ENCODE measurements around the gene ZNF343. TPM values are rescaled to one million over a fixed set of nuclear protein-coding genes. Genes with fewer than 3 reads are reported as not detected.

Gene ZNF343
- total and polyA plus RNA-seq, 2 of the 8 experiments (the other 6 are each of a cell fraction or from before 2014, with no cell fraction given): 1.8 to 5.0 TPM

GRCh38 chr20:2465100-2465499 lies 43.6 kb downstream of the ZNF343 start:
- H3K79me1 ChIP-seq (ENCODE audit: low read depth, low read length): no peaks in the 10 kb centered on the region; the same call in none of the 2 replicates
- H4K91ac ChIP-seq (replicated peaks; ENCODE audit: insufficient read length, low read length): no peak overlapping the region
- no peak overlapping the region for H3K4ac ChIP-seq (replicated peaks; ENCODE audit: insufficient read length, low read depth, low read length)
- no peak overlapping the region for H3K4me2 ChIP-seq (ENCODE audit: insufficient read depth in 1 of 2, low read depth in 2 of 2, low read length in 2 of 2)
- no peak overlapping the region for H2BK20ac ChIP-seq (ENCODE audit: low read length)
- no peak overlapping the region for H2BK15ac ChIP-seq (ENCODE audit: low read length)
- no peaks in the 10 kb centered on the region for H3K9me3 ChIP-seq (ENCODE audit: insufficient read depth in 2 of 2, low read depth in 1 of 2, low read length in 1 of 2)
- peaks cover 40 to 43% of the 10 kb centered on the region in 2 experiments for H4K20me1 ChIP-seq (replicated peaks in 1 of 2; ENCODE audit: control insufficient read depth in 1 of 2, insufficient read depth in 2 of 2, low read length in 2 of 2)
- H4K5ac ChIP-seq (ENCODE audit: insufficient read length, low read depth, low read length): no peak overlapping the region
- H3K4me3 ChIP-seq (ENCODE audit: extremely low read depth in 1 of 4, insufficient read depth in 2 of 4, low read depth in 3 of 4, low read length in 4 of 4): no peak overlapping the region
- H3K18ac ChIP-seq (ENCODE audit: extremely low read depth, low read length): no peak overlapping the region
- H4K8ac ChIP-seq (ENCODE audit: extremely low read depth, insufficient read depth, low read length): no peak overlapping the region
- FAIRE-seq (no peak), DNase-seq (ENCODE audit: low read depth in 1 of 2, low spot score in 2 of 2) (no peak)
- H2BK5ac ChIP-seq (ENCODE audit: low read depth, low read length): no peak overlapping the region
- no peak overlapping the region for H3K9ac ChIP-seq (replicated peaks in 1 of 4; ENCODE audit: extremely low read depth in 1 of 4, low read depth in 3 of 4, low read length in 3 of 4)
- H2AFZ ChIP-seq (ENCODE audit: low read length): no peak overlapping the region
- H3K4me1 ChIP-seq (replicated peaks in 1 of 4; ENCODE audit: control insufficient read depth in 3 of 4, insufficient read depth in 4 of 4, low read length in 3 of 4): peaks cover 0 to 7% (median 2%) of the 10 kb centered on the region in 4 experiments; a peak in 3 of 7 replicates
- POLR2A ChIA-PET (ENCODE audit: partially characterized antibody): interaction anchor here (0.6 to 8.2 kb wide), 3 partner anchors 6 to 183 kb away, joined by 3 to 119 read pairs (median 19); no protein-coding TSS in a partner anchor
- 86% methylated on average over 6 of the region's 6 CpGs; no CpG with 5 or more reads in 1 of the 2 experiments for WGBS, 2 experiments (ENCODE audit: extremely low coverage in 1 of 2, insufficient coverage in 1 of 2, insufficient read length in 1 of 2, insufficient replicate concordance in 2 of 2, low coverage in 1 of 2, low lambda C conversion rate in 2 of 2, missing lambda C conversion rate in 1 of 2)
- no peak overlapping the region for H3K14ac ChIP-seq (ENCODE audit: insufficient read length)
- CTCF ChIA-PET (ENCODE audit: partially characterized antibody): interaction anchor here (0.6 to 1.3 kb wide), 4 partner anchors 9 to 127 kb away, joined by 3 read pairs; no protein-coding TSS in a partner anchor
- peaks cover 31 to 56% of the 10 kb centered on the region in 2 experiments for H3K79me2 ChIP-seq (ENCODE audit: control insufficient read depth in 1 of 2, insufficient read depth in 2 of 2, low read length in 2 of 2)
- no peak overlapping the region for H3K23ac ChIP-seq (ENCODE audit: insufficient read length)
- 0 out of 3 replicates have a peak, but pooled peaks of 1 of the 2 experiments have one; percentile 38 for TF ChIP-seq POLR2A (IDR thresholded peaks at IDR 0.05; ENCODE audit: control extremely low read depth in 1 of 2, low read depth in 2 of 2, low read length in 2 of 2)
- no peak for TF ChIP-seq EGR1 (IDR thresholded peaks at IDR 0.05; ENCODE audit: borderline replicate concordance, low read depth, low read length)
- no peak overlapping the region for H3K56ac ChIP-seq (replicated peaks; ENCODE audit: insufficient read length, low read depth, low read length)
- no peak overlapping the region for H2BK12ac ChIP-seq (ENCODE audit: low read depth, low read length)
- no peak overlapping the region for H3K27ac ChIP-seq (ENCODE audit: low read depth, low read length)
- no peak overlapping the region for H2AK5ac ChIP-seq (ENCODE audit: low read depth, low read length)
- H3K36me3 ChIP-seq (ENCODE audit: control insufficient read depth in 2 of 4, insufficient read depth in 4 of 4, low read length in 3 of 4): peaks cover 60 to 91% (median 74%) of the 10 kb centered on the region in 4 experiments
- no peak overlapping the region for H2BK120ac ChIP-seq (replicated peaks; ENCODE audit: low read depth, low read length)
- no peaks in the 10 kb centered on the region for H3K27me3 ChIP-seq (replicated peaks in 1 of 4; ENCODE audit: control insufficient read depth in 3 of 4, extremely low read depth in 1 of 4, insufficient read depth in 3 of 4, low read length in 3 of 4)
- peaks cover 4% of the 10 kb centered on the region for H3K23me2 ChIP-seq (ENCODE audit: low read depth, low read length)

All from H1 (cell line).